ENCODE data around the gene NOS1AP.

DNA sequence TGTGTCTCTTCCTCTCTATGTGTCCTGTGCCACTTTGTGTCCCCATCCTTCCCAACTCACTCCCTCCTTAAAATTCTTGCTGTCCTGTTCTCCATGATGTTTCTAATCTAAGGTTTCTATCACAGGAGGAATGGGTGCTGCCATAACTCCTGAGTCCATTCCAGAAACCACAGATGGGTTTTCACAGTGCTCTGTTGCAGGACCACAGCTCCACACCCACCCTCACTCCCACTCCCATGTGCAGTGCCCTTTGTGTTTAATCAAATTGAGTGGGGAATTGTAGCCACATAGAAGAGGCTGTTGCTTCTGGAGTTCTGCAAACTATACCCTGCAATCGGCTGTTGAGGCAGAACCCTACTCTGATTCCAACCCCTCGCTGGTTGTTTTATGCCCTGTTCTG, 165.1 kb downstream of the NOS1AP start:
- no peak for TF ChIP-seq EZH2 (IDR thresholded peaks at IDR 0.05; ENCODE audit: borderline replicate concordance, low read length)
- TF ChIP-seq, protein P1, sequence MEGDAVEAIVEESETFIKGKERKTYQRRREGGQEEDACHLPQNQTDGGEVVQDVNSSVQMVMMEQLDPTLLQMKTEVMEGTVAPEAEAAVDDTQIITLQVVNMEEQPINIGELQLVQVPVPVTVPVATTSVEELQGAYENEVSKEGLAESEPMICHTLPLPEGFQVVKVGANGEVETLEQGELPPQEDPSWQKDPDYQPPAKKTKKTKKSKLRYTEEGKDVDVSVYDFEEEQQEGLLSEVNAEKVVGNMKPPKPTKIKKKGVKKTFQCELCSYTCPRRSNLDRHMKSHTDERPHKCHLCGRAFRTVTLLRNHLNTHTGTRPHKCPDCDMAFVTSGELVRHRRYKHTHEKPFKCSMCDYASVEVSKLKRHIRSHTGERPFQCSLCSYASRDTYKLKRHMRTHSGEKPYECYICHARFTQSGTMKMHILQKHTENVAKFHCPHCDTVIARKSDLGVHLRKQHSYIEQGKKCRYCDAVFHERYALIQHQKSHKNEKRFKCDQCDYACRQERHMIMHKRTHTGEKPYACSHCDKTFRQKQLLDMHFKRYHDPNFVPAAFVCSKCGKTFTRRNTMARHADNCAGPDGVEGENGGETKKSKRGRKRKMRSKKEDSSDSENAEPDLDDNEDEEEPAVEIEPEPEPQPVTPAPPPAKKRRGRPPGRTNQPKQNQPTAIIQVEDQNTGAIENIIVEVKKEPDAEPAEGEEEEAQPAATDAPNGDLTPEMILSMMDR (IDR thresholded peaks at IDR 0.05; ENCODE audit: low read length): no peak

All from OCI-LY1 (cell line).